ENCODE data around the gene COL18A1. TPM values are rescaled to one million over a fixed set of nuclear protein-coding genes. Genes with fewer than 3 reads are reported as not detected.

COL18A1 gene
- total RNA-seq, 1 donor from 2014 or later: 515 TPM

- peak overlapping the region; percentile 69 for H3K27ac Mint-ChIP-seq (ENCODE audit: unreplicated experiment)
- H3K36me3 Mint-ChIP-seq (ENCODE audit: unreplicated experiment): peaks cover 18% of the 10 kb centered on the region
- peaks cover 16% of the 10 kb centered on the region for H3K4me1 Mint-ChIP-seq (ENCODE audit: unreplicated experiment)
- H3K4me3 Mint-ChIP-seq (ENCODE audit: unreplicated experiment): no peak overlapping the region
- TF ChIP-seq CTCF (IDR thresholded peaks at IDR 0.05): no peak
- no peak for DNase-seq (ENCODE audit: extremely low spot score, unreplicated experiment)
- H3K9me3 Mint-ChIP-seq (ENCODE audit: unreplicated experiment): no peaks in the 10 kb centered on the region
- no peaks in the 10 kb centered on the region for H3K27me3 Mint-ChIP-seq (ENCODE audit: unreplicated experiment)
Measured at GRCh38 chr21:45477176-45478114, 72.5 kb downstream of the COL18A1 start.

DNA sequence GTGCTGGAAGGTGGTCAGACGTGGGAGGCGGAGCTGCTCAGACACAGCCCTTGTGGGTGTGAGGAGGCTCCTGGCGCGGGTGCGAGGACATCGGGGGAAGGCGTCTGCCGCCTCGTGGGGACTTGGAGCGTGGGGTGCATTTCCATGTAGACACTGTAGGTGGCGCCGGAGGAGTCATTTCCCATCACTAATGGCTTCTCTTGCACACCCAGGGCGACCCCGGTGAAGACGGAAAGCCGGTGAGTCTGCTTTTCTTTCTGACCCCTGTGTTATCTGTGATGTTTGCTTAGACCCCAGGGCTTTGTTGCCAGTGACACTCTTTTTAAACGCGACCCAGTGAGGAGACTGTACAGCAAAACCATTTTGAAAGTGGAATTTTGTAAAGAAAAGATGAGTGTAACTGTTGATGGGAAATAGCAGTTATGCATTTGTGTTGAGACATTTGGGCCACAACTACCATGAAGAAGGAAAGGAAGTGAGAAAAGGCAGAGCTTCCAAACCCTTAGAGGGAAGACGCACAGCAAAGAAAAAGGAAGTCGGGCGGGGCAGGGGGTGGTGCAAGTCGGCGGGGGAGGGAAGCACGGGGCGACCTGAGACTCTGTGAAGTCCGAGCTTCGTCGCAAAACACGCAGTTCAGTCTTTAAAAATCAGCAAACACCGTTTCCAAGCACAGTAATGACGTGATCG lies 73.3 kb downstream of the COL18A1 start:
- peak overlapping the region; percentile 69 for H3K27ac Mint-ChIP-seq (ENCODE audit: unreplicated experiment)
- no peak for DNase-seq (ENCODE audit: extremely low spot score, unreplicated experiment)
- no peaks in the 10 kb centered on the region for H3K9me3 Mint-ChIP-seq (ENCODE audit: unreplicated experiment)
- H3K27me3 Mint-ChIP-seq (ENCODE audit: unreplicated experiment): no peaks in the 10 kb centered on the region
- H3K4me3 Mint-ChIP-seq (ENCODE audit: unreplicated experiment): no peak overlapping the region
- TF ChIP-seq CTCF (IDR thresholded peaks at IDR 0.05): peak; percentile 84
- H3K36me3 Mint-ChIP-seq (ENCODE audit: unreplicated experiment): peaks cover 18% of the 10 kb centered on the region
- peaks cover 13% of the 10 kb centered on the region for H3K4me1 Mint-ChIP-seq (ENCODE audit: unreplicated experiment)

DNA sequence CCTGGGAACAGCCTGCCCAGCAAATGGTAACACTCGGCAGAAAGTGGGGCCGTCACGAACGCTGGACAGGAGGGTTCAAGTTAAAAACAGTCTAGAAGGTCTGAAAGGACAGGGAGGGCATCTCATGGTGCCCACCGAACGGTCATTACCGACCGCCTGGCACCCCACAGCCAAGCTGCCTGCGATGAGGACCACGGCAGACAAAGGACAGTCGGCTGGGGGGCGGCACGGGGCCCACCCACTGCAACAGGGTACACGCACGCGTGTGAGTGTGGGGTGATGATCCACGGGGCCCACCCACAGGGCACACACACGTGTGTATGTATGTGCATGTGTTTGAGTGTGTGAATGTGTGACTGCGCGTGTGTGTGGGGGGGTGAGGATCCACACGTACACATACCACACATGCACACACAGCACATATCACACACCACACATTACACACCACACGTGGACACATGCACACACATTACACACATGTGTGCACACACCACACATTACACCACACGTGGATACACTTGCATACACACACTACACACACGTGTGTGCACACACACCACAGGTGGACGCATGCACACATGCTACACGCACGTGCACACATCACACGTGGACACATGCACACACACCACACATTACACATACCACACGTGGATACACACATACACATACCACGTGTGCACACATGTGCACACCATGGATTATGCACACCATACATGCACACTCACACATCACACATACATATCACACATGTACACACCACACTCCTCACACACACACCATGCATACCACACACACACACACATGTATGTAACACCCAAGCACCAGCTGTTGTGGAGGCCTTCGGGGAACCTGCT lies 74.1 kb downstream of the COL18A1 start:
- Mint-ChIP-seq H3K9me3 (ENCODE audit: unreplicated experiment) (no peaks in the 10 kb centered on the region), H3K4me1 (ENCODE audit: unreplicated experiment) (peaks cover 10% of the 10 kb centered on the region), H3K36me3 (ENCODE audit: unreplicated experiment) (peaks cover 20% of the 10 kb centered on the region), H3K27ac (ENCODE audit: unreplicated experiment) (no peak overlapping the region), H3K4me3 (ENCODE audit: unreplicated experiment) (no peak overlapping the region), H3K27me3 (ENCODE audit: unreplicated experiment) (no peaks in the 10 kb centered on the region)
- no peak for TF ChIP-seq CTCF (IDR thresholded peaks at IDR 0.05)
- no peak for DNase-seq (ENCODE audit: extremely low spot score, unreplicated experiment)

- Mint-ChIP-seq H3K27me3 (ENCODE audit: unreplicated experiment) (no peaks in the 10 kb centered on the region), H3K9me3 (ENCODE audit: unreplicated experiment) (no peaks in the 10 kb centered on the region), H3K36me3 (ENCODE audit: unreplicated experiment) (peaks cover 23% of the 10 kb centered on the region), H3K27ac (ENCODE audit: unreplicated experiment) (no peak overlapping the region), H3K4me1 (ENCODE audit: unreplicated experiment) (peaks cover 7% of the 10 kb centered on the region), H3K4me3 (ENCODE audit: unreplicated experiment) (no peak overlapping the region)
- DNase-seq (ENCODE audit: extremely low spot score, unreplicated experiment): no peak
- no peak for TF ChIP-seq CTCF (IDR thresholded peaks at IDR 0.05)
Measured at GRCh38 chr21:45479691-45480675, 75.0 kb downstream of the COL18A1 start.

Data from osteocyte (in vitro differentiated cells).